H1 (cell line): ENCODE results near the gene ACE. TPM values are rescaled to one million over a fixed set of nuclear protein-coding genes. Genes with fewer than 3 reads are reported as not detected.
A peak's percentile ranks its signal among the peaks of the same experiment; 100 is the strongest.

Experiments used
- CTCF ChIA-PET: fragments of 300-600 bp; sonication (Branson Sonifier 250); formaldehyde crosslinking; loops from one replicate; lab custom pipeline; 2021; ENCODE audit not compliant: partially characterized antibody; lab: Charles Lee
- POLR2A ChIA-PET: fragments of 300-600 bp; sonication (Branson Sonifier 250); formaldehyde crosslinking; loops from one replicate; lab custom pipeline; 2021; ENCODE audit warnings: inconsistent platforms; ENCODE audit not compliant: partially characterized antibody; lab: Charles Lee
- DNase-seq, 2 experiments: peaks; one replicate each; pipeline versions ENCODE4 v3.0.0 to v3.0.0-alpha.2; 2010 to 2022; ENCODE audit warnings: low spot score in 2 of 2, low read depth in 1 of 2, mixed read lengths in 1 of 2
- FAIRE-seq: peaks from 2 replicates; lab custom pipeline; 2011; peaks lifted over from hg19 to GRCh38; lab: Jason Lieb, UNC
- H2AFZ ChIP-seq: 2 replicates; pipeline ENCODE4 v1.8.1; 2012; ENCODE audit warnings: low read length, inconsistent platforms
- H2AK5ac ChIP-seq: 2 replicates; pipeline ENCODE4 v1.6.1; 2013; ENCODE audit warnings: low read depth, low read length
- H2BK120ac ChIP-seq: replicated peaks from 2 replicates; pipeline ENCODE3; 2013; ENCODE audit warnings: low read depth, low read length, inconsistent platforms
- H2BK12ac ChIP-seq: 2 replicates; pipeline ENCODE4 v1.6.1; 2013; ENCODE audit warnings: low read depth, low read length
- H2BK15ac ChIP-seq: 2 replicates; pipeline ENCODE4 v1.6.1; 2013; ENCODE audit warnings: low read length
- H2BK20ac ChIP-seq: 2 replicates; pipeline ENCODE4 v1.6.1; 2013; ENCODE audit warnings: low read length
- H2BK5ac ChIP-seq: 2 replicates; pipeline ENCODE4 v1.6.1; 2013; ENCODE audit warnings: low read depth, low read length
- H3K14ac ChIP-seq: 2 replicates; pipeline ENCODE4 v1.6.1; 2013; ENCODE audit warnings: inconsistent platforms; ENCODE audit not compliant: insufficient read length
- H3K18ac ChIP-seq: 2 replicates; pipeline ENCODE4 v1.6.1; 2013; ENCODE audit warnings: low read length; ENCODE audit errors: extremely low read depth
- H3K23ac ChIP-seq: 2 replicates; pipeline ENCODE4 v1.6.1; 2013; ENCODE audit warnings: inconsistent platforms; ENCODE audit not compliant: insufficient read length
- H3K23me2 ChIP-seq: 2 replicates; pipeline ENCODE4 v1.6.1; 2013; ENCODE audit warnings: low read depth, low read length
- H3K27ac ChIP-seq: 2 replicates; pipeline ENCODE4 v1.6.1; 2011; ENCODE audit warnings: low read depth, low read length, inconsistent platforms
- H3K27me3 ChIP-seq, 4 experiments: replicated peaks in 1 of 4; 1 replicate in 1 of 4; 2 replicates in 3 of 4; pipeline versions ENCODE4 v1.6.1 to v1.8.1; 2011 to 2013; ENCODE audit warnings: low read length in 3 of 4, mild to moderate bottlenecking in 3 of 4, inconsistent platforms in 2 of 4, mixed read lengths in 2 of 4, moderate library complexity in 1 of 4; ENCODE audit not compliant: control insufficient read depth in 3 of 4, insufficient read depth in 3 of 4; ENCODE audit errors: extremely low read depth in 1 of 4
- H3K36me3 ChIP-seq, 4 experiments: 2 replicates each; pipeline versions ENCODE4 v1.6.1 to v1.8.1; 2011 to 2013; ENCODE audit warnings: mild to moderate bottlenecking in 4 of 4, low read length in 3 of 4, moderate library complexity in 2 of 4, control low read depth in 1 of 4, inconsistent platforms in 1 of 4; ENCODE audit not compliant: insufficient read depth in 4 of 4, control insufficient read depth in 2 of 4
- H3K4ac ChIP-seq: replicated peaks from 2 replicates; pipeline ENCODE3; 2013; ENCODE audit warnings: low read length, low read depth, mixed read lengths, inconsistent platforms; ENCODE audit not compliant: insufficient read length
- H3K4me1 ChIP-seq, 4 experiments: replicated peaks in 1 of 4; 1 replicate in 1 of 4; 2 replicates in 3 of 4; pipeline versions ENCODE4 v1.6.1 to v1.8.1; 2011 to 2013; ENCODE audit warnings: low read length in 3 of 4, inconsistent platforms in 2 of 4, mixed read lengths in 1 of 4; ENCODE audit not compliant: insufficient read depth in 4 of 4, control insufficient read depth in 3 of 4
- H3K4me2 ChIP-seq, 2 experiments: 2 replicates each; pipeline versions ENCODE4 v1.6.1 to v1.8.1; 2011 to 2013; ENCODE audit warnings: low read depth in 2 of 2, low read length in 2 of 2, control low read depth in 1 of 2, inconsistent platforms in 1 of 2, mild to moderate bottlenecking in 1 of 2; ENCODE audit not compliant: insufficient read depth in 1 of 2
- H3K4me3 ChIP-seq, 4 experiments: fragments of 200-600, 300-600 bp in 1 of 4; sonication (generic), shearing (Covaris generic), sonication (Bioruptor Twin) in 1 of 4; 2 replicates each; pipeline versions ENCODE4 v1.5.1 to v1.8.1; 2011 to 2016; ENCODE audit warnings: low read length in 4 of 4, low read depth in 3 of 4, control low read depth in 2 of 4, inconsistent platforms in 2 of 4, mild to moderate bottlenecking in 2 of 4, mixed read lengths in 1 of 4, moderate library complexity in 1 of 4; ENCODE audit not compliant: insufficient read depth in 2 of 4; ENCODE audit errors: extremely low read depth in 1 of 4
- H3K56ac ChIP-seq: replicated peaks from 2 replicates; pipeline ENCODE3; 2013; ENCODE audit warnings: low read depth, mild to moderate bottlenecking, mixed read lengths, low read length, inconsistent platforms; ENCODE audit not compliant: insufficient read length
- H3K79me1 ChIP-seq: 2 replicates; pipeline ENCODE4 v1.6.1; 2013; ENCODE audit warnings: low read depth, low read length, control low read depth
- H3K79me2 ChIP-seq, 2 experiments: 2 replicates each; pipeline versions ENCODE4 v1.6.1 to v1.8.1; 2012 to 2013; ENCODE audit warnings: low read length in 2 of 2, mild to moderate bottlenecking in 2 of 2, inconsistent platforms in 1 of 2; ENCODE audit not compliant: insufficient read depth in 2 of 2, control insufficient read depth in 1 of 2
- H3K9ac ChIP-seq, 4 experiments: replicated peaks in 1 of 4; 1 replicate in 1 of 4; 2 replicates in 3 of 4; pipeline versions ENCODE4 v1.6.1 to v1.8.1; 2011 to 2013; ENCODE audit warnings: low read depth in 3 of 4, low read length in 3 of 4, control low read depth in 2 of 4, mild to moderate bottlenecking in 2 of 4, moderate library complexity in 2 of 4, inconsistent platforms in 1 of 4; ENCODE audit errors: extremely low read depth in 1 of 4
- H3K9me3 ChIP-seq, 2 experiments: 2 replicates each; pipeline versions ENCODE4 v1.6.1 to v1.8.1; 2012 to 2013; ENCODE audit warnings: mild to moderate bottlenecking in 2 of 2, moderate library complexity in 2 of 2, control low read depth in 1 of 2, inconsistent platforms in 1 of 2, low read depth in 1 of 2, low read length in 1 of 2, mixed read lengths in 1 of 2; ENCODE audit not compliant: insufficient read depth in 2 of 2
- H4K20me1 ChIP-seq, 2 experiments: replicated peaks in 1 of 2; 2 replicates each; pipeline versions ENCODE3 to v1.8.1; 2011 to 2013; ENCODE audit warnings: inconsistent platforms in 2 of 2, low read length in 2 of 2, mild to moderate bottlenecking in 1 of 2; ENCODE audit not compliant: insufficient read depth in 2 of 2, control insufficient read depth in 1 of 2
- H4K5ac ChIP-seq: 2 replicates; pipeline ENCODE4 v1.6.1; 2013; ENCODE audit warnings: low read length, low read depth, mixed read lengths, inconsistent platforms; ENCODE audit not compliant: insufficient read length
- H4K8ac ChIP-seq: 2 replicates; pipeline ENCODE4 v1.8.0; 2013; ENCODE audit warnings: mild to moderate bottlenecking, moderate library complexity, low read length, inconsistent platforms; ENCODE audit not compliant: insufficient read depth; ENCODE audit errors: extremely low read depth
- H4K91ac ChIP-seq: replicated peaks from 2 replicates; pipeline ENCODE3; 2013; ENCODE audit warnings: low read length, mixed read lengths, inconsistent platforms; ENCODE audit not compliant: insufficient read length
- GTF2F1 ChIP-seq: IDR thresholded peaks from 2 replicates; pipeline ENCODE4 v1.6.1; 2012; ENCODE audit warnings: low read depth, low read length, improper control_type of control experiment, borderline replicate concordance
- MAX ChIP-seq: IDR thresholded peaks from 2 replicates; pipeline ENCODE4 v1.6.1; 2012; ENCODE audit warnings: inconsistent platforms
- PHF8 ChIP-seq: fragments of 200-600 bp; sonication (generic); conservative IDR thresholded peaks from 2 replicates; pipeline ENCODE4 v1.7.1; 2012; ENCODE audit warnings: low read depth, mild to moderate bottlenecking, inconsistent platforms, low read length, moderate library complexity
- SIN3A ChIP-seq, 2 experiments: IDR thresholded peaks in 1 of 2; conservative IDR thresholded peaks in 1 of 2; 2 replicates each; pipeline ENCODE4 v1.6.1; 2011 to 2012; ENCODE audit warnings: low read length in 2 of 2, improper control_type of control experiment in 1 of 2, low read depth in 1 of 2, mild to moderate bottlenecking in 1 of 2
- SP4 ChIP-seq: IDR thresholded peaks from 2 replicates; pipeline ENCODE4 v1.6.1; 2012; ENCODE audit warnings: low read length, inconsistent platforms
- ZNF274 ChIP-seq: IDR thresholded peaks from 2 replicates; pipeline ENCODE4 v1.7.0; 2012; ENCODE audit warnings: low read length, borderline replicate concordance; ENCODE audit errors: extremely low read depth
- WGBS, 2 experiments: shearing (Covaris generic) in 1 of 2; methylation state at CpG; one replicate each; pipeline versions ENCODE4 v1.1.6 to v1.1.7; 2013 to 2015; ENCODE audit warnings: low lambda C conversion rate in 2 of 2, mixed read lengths in 2 of 2, inconsistent platforms in 1 of 2, low coverage in 1 of 2, missing lambda C conversion rate in 1 of 2; ENCODE audit not compliant: insufficient replicate concordance in 2 of 2, insufficient coverage in 1 of 2, insufficient read length in 1 of 2; ENCODE audit errors: extremely low coverage in 1 of 2, missing lambda C conversion rate in 1 of 2; 5-methylcytosine and 5-hydroxymethylcytosine counted together
- polyA plus RNA-seq, 7 experiments: library from polyadenylated mRNA; depleted of rRNA in 3 of 7; stranded (reverse) in 5 of 7; unstranded in 2 of 7; fragments of >200 nt in 5 of 7; fragments of 200-250 nt in 2 of 7; gene quantifications; 1 replicate in 5 of 7; 2 replicates in 1 of 7; 4 replicates in 1 of 7; pipeline versions ENCODE4 v1.2.1 to v1.2.3, GENCODE V29; 2011 to 2013; ENCODE audit warnings: missing spikeins in 2 of 7, mixed read lengths in 2 of 7
- total RNA-seq: library from RNA; stranded (reverse); fragmentation: NEBNext Ultra II Directional; extraction: Animal tissue kit (Norgen Biotek cat#: 25700); gene quantifications from 2 replicates; pipeline ENCODE4 v1.2.1, GENCODE V29; 2021

The ACE gene
- total and polyA plus RNA-seq, 2 of the 8 experiments (the other 6 are each of a cell fraction or from before 2014, with no cell fraction given), result 2.5 to 5.5 TPM

- H4K91ac ChIP-seq, result peak overlapping the region; percentile 83
- no peak overlapping the region for H2BK120ac ChIP-seq
- H2BK12ac ChIP-seq, result peak overlapping the region; percentile 84
- H3K9me3 ChIP-seq, result no peaks in the 10 kb centered on the region
- H3K18ac ChIP-seq, result peak overlapping the region; percentile 83
- ChIA-PET POLR2A (interaction anchor here (0.8 to 5.1 kb wide), 4 partner anchors 9 to 41 kb away, joined by 3 to 33 read pairs (median 4); no protein-coding TSS in a partner anchor), CTCF (interaction anchor here (0.6 to 29.0 kb wide), 6 partner anchors 9 to 252 kb away, joined by 3 to 758 read pairs (median 34); partner anchors contain the start of gene ACE)
- no peak overlapping the region for H3K14ac ChIP-seq
- FAIRE-seq (no peak), DNase-seq (peak in 1 of 2 experiments; percentile 88)
- no peak overlapping the region for H3K4ac ChIP-seq
- WGBS, 2 experiments, result 5% methylated on average over 14 of the region's 24 CpGs; no CpG with 5 or more reads in 1 of the 2 experiments
- no peak overlapping the region for H2BK20ac ChIP-seq
- H3K79me1 ChIP-seq, result 0 out of 2 replicates have a peak, but pooled peaks cover 2% of the 10 kb centered on the region
- H3K9ac ChIP-seq, result peak overlapping the region in 2 of 4 experiments; percentile 32 to 34; a peak in 4 of 7 replicates
- H4K5ac ChIP-seq, result peak overlapping the region; percentile 15
- peak overlapping the region; percentile 23; the same call in 1 of the 2 replicates for H4K8ac ChIP-seq
- H3K36me3 ChIP-seq, result no peaks in the 10 kb centered on the region
- H4K20me1 ChIP-seq, result peaks cover 0 to 2% of the 10 kb centered on the region in 2 experiments
- peaks cover 9% of the 10 kb centered on the region; the same call in 1 of the 2 replicates for H3K23me2 ChIP-seq
- peaks cover 0 to 21% (median 10%) of the 10 kb centered on the region in 4 experiments; a peak in 6 of 7 replicates for H3K4me1 ChIP-seq
- H3K23ac ChIP-seq, result no peak overlapping the region
- H3K4me3 ChIP-seq, result peak overlapping the region; percentile 49 to 74 (median 55)
- no peak overlapping the region for H2BK5ac ChIP-seq
- H2AFZ ChIP-seq, result peak overlapping the region; percentile 87; the same call in 1 of the 2 replicates
- no peak overlapping the region for H3K56ac ChIP-seq
- H3K79me2 ChIP-seq, result no peaks in the 10 kb centered on the region
- H3K4me2 ChIP-seq, result peak overlapping the region; percentile 73 to 96
- H2AK5ac ChIP-seq, result no peak overlapping the region; the same call in 1 of the 2 replicates
- H2BK15ac ChIP-seq, result no peak overlapping the region
- no peak overlapping the region for H3K27ac ChIP-seq
- TF ChIP-seq PHF8 (0 out of 2 replicates have a peak, but pooled peaks have one; percentile 11), SP4 (no peak), GTF2F1 (no peak), SIN3A (conservative IDR thresholded peaks at IDR 0.05 in 1 of 2, IDR thresholded peaks at IDR 0.05 in 1 of 2; ENCODE audit: low read depth in 1 of 2, low read length in 2 of 2) (peak in 1 of 2 experiments; percentile 46; a peak in 1 of 4 replicates), ZNF274 (no peak), MAX (peak; percentile 42; the same call in 1 of the 2 replicates)
- peaks cover 0 to 10% (median 2%) of the 10 kb centered on the region in 4 experiments; a peak in 2 of 7 replicates for H3K27me3 ChIP-seq
These were observed 31.3 kb upstream of the ACE start for GRCh38 chr17:63445571-63445953.
